C1 segment of cervical spinal cord (tissue), 14 donors: ENCODE measurements around the gene GNG2.

Experiments used
- DNase-seq, 14 donors: peaks; one replicate each; lab custom pipeline; 2025; lab: John Stamatoyannopoulos, UW

GNG2 gene

GRCh38 chr14:51939226-51939625 lies 78.8 kb downstream of the GNG2 start:
- DNase-seq: no peak

- no peak for DNase-seq
Observed at GRCh38 chr14:51939755-51940301, 79.4 kb downstream of the GNG2 start.

GRCh38 chr14:51942971-51943370 lies 82.6 kb downstream of the GNG2 start:
- DNase-seq: no peak

- no peak for DNase-seq
Observed at GRCh38 chr14:51950007-51950406, 89.6 kb downstream of the GNG2 start.

- no peak for DNase-seq
Observed at GRCh38 chr14:51951656-51952055, 91.2 kb downstream of the GNG2 start.

GRCh38 chr14:51954031-51954430 lies 93.6 kb downstream of the GNG2 start:
- DNase-seq: no peak

GRCh38 chr14:51954657-51955056 lies 94.2 kb downstream of the GNG2 start:
- DNase-seq: no peak

GRCh38 chr14:51957950-51958349 lies 97.5 kb downstream of the GNG2 start:
- no peak for DNase-seq

GRCh38 chr14:51959928-51960327 lies 99.5 kb downstream of the GNG2 start:
- no peak for DNase-seq

GRCh38 chr14:51960866-51961265 lies 100.5 kb downstream of the GNG2 start:
- DNase-seq: no peak

- no peak for DNase-seq
Observed at GRCh38 chr14:51962711-51963110, 102.3 kb downstream of the GNG2 start.

GRCh38 chr14:51963286-51963685 lies 102.9 kb downstream of the GNG2 start:
- DNase-seq: no peak

- no peak for DNase-seq
Observed at GRCh38 chr14:51967521-51967920, 107.1 kb downstream of the GNG2 start.

GRCh38 chr14:51969852-51970540 lies 109.6 kb downstream of the GNG2 start:
- DNase-seq: no peak

- no peak for DNase-seq
Observed at GRCh38 chr14:51972566-51972965, 112.2 kb downstream of the GNG2 start.

- no peak for DNase-seq
Observed at GRCh38 chr14:51977075-51977474, 116.7 kb downstream of the GNG2 start.

- no peak for DNase-seq
Observed at GRCh38 chr14:51978681-51979085, 118.3 kb downstream of the GNG2 start.

GRCh38 chr14:51979088-51979709 lies 118.8 kb downstream of the GNG2 start:
- DNase-seq: peak in 13 of 14 donors; percentile 2 to 78 (median 55)

- no peak for DNase-seq
Observed at GRCh38 chr14:51981218-51981854, 120.9 kb downstream of the GNG2 start.

- peak in 1 of 14 donors; percentile 7 for DNase-seq
Observed at GRCh38 chr14:51988221-51988620, 127.8 kb downstream of the GNG2 start.

- DNase-seq: peak; percentile 59 to 94 (median 87)
Observed at GRCh38 chr14:51989293-51990234, 129.2 kb downstream of the GNG2 start, which contains the start of gene RTRAF. RTRAF (plus strand) TSS chr14:51989546; CDS start chr14:51989640, 94 bp downstream.
